K562 (cell line): ENCODE data around the gene TMEM208. TPM values are rescaled to one million over a fixed set of nuclear protein-coding genes. Genes with fewer than 3 reads are reported as not detected.
A peak's percentile ranks its signal among the peaks of the same experiment; 100 is the strongest.

Experiments used
- BDP1 ChIP-seq: IDR thresholded peaks from 3 replicates; pipeline ENCODE4 v1.6.1; 2011; ENCODE audit not compliant: insufficient read length, insufficient read depth
- BMI1 ChIP-seq: fragments of 150-350 bp; IDR thresholded peaks from 2 replicates; pipeline ENCODE4 v1.6.1; 2014; ENCODE audit warnings: low read length
- CHAMP1 ChIP-seq: fragments of 450-650 bp; IDR thresholded peaks from 2 replicates; pipeline ENCODE4 v1.6.1; 2016; ENCODE audit warnings: mild to moderate bottlenecking
- EP400 ChIP-seq: fragments of 450-650 bp; IDR thresholded peaks from 2 replicates; pipeline ENCODE4 v1.6.1; 2017; ENCODE audit warnings: antibody characterized with exemption, mild to moderate bottlenecking, moderate library complexity
- KLF6 ChIP-seq: fragments of 250-450 bp; sonication (Bioruptor Pico); IDR thresholded peaks from 2 replicates; pipeline ENCODE4 v1.4.0; 2020; ENCODE audit warnings: mild to moderate bottlenecking, moderate library complexity, borderline replicate concordance
- MAFG ChIP-seq: fragments of 450-650 bp; conservative IDR thresholded peaks from 2 replicates; pipeline ENCODE4 v1.6.1; 2016; ENCODE audit warnings: missing genetic modification characterization, missing compliant biosample characterization
- NFATC3 ChIP-seq: fragments of 450-650 bp; IDR thresholded peaks from 2 replicates; pipeline ENCODE4 v1.6.1; 2017; ENCODE audit warnings: mild to moderate bottlenecking
- RBM17 ChIP-seq: fragments of 200-400 bp; formaldehyde crosslinking; IDR thresholded peaks from 2 replicates; pipeline ENCODE4 v1.6.1; 2017; ENCODE audit warnings: low read depth, mild to moderate bottlenecking, low read length, borderline replicate concordance
- RBM25 ChIP-seq: fragments of 200-400 bp; formaldehyde crosslinking; IDR thresholded peaks from 2 replicates; pipeline ENCODE4 v1.6.1; 2018; ENCODE audit warnings: low read length, low read depth, moderate library complexity; ENCODE audit not compliant: severe bottlenecking
- SMARCC2 ChIP-seq: fragments of 450-650 bp; IDR thresholded peaks from 2 replicates; pipeline ENCODE4 v1.6.1; 2017; ENCODE audit warnings: antibody characterized with exemption, moderate library complexity, mild to moderate bottlenecking, low read depth
- STAG1 ChIP-seq: sonication (generic); formaldehyde crosslinking; IDR thresholded peaks from 2 replicates; pipeline ENCODE4 v1.5.0; 2020; ENCODE audit warnings: missing genetic modification reagents, borderline replicate concordance
- U2AF1 ChIP-seq: fragments of 200-400 bp; formaldehyde crosslinking; optimal IDR thresholded peaks from 2 replicates; pipeline ENCODE3; 2017; ENCODE audit warnings: mild to moderate bottlenecking, low read depth, low read length, moderate library complexity
- ZNF41 ChIP-seq: fragments of 250-450 bp; sonication (Bioruptor Pico); conservative IDR thresholded peaks from 2 replicates; pipeline ENCODE4 v1.4.0; 2020; ENCODE audit warnings: mild to moderate bottlenecking
- ZNF445 ChIP-seq: fragments of 250-450 bp; sonication (Bioruptor Pico); IDR thresholded peaks from 2 replicates; pipeline ENCODE4 v1.4.0; 2020; ENCODE audit warnings: low read depth, mild to moderate bottlenecking, moderate library complexity
- ZNF561 ChIP-seq: fragments of 450-650 bp; formaldehyde crosslinking; conservative IDR thresholded peaks from 2 replicates; pipeline ENCODE4 v1.4.0; 2020; ENCODE audit warnings: mild to moderate bottlenecking, moderate library complexity
- ZNF644 ChIP-seq: fragments of 200-800 bp; sonication (Bioruptor generic); IDR thresholded peaks from 2 replicates; pipeline ENCODE4 v1.6.1; 2016; ENCODE audit warnings: low read depth, missing genetic modification characterization, missing compliant biosample characterization
- ZNF76 ChIP-seq: fragments of 250-450 bp; sonication (Bioruptor Pico); IDR thresholded peaks from 2 replicates; pipeline ENCODE4 v1.4.0; 2020; ENCODE audit warnings: mild to moderate bottlenecking, moderate library complexity, borderline replicate concordance
- polyA plus RNA-seq, 8 experiments: library from polyadenylated mRNA; depleted of rRNA in 4 of 8; stranded (reverse) in 5 of 8; unstranded in 3 of 8; fragments of >200 nt; fragmentation: Nextera tagmentation in 2 of 8; fragmentation: Illumina TruSeq in 1 of 8; extraction: Ambion mirVana in 2 of 8; extraction: Trizol in 1 of 8; gene quantifications; 2 replicates each; pipeline versions ENCODE4 v1.2.1 to v1.2.3, GENCODE V29; 2011 to 2014; ENCODE audit warnings: inconsistent platforms in 1 of 8, missing spikeins in 1 of 8
- total RNA-seq, 7 experiments: library from RNA; depleted of rRNA in 6 of 7; stranded (reverse); fragments of >200 nt in 6 of 7; fragmentation: Illumina TruSeq in 2 of 7; extraction: Trizol in 2 of 7; gene quantifications; 2 replicates each; pipeline versions ENCODE4 v1.2.1 to v1.2.3, GENCODE V29; 2011 to 2021; ENCODE audit warnings: low replicate concordance in 1 of 7
- TF ChIP-seq, protein P1 (sequence below): fragments of 450-650 bp; IDR thresholded peaks from 2 replicates; pipeline ENCODE4 v1.6.1; 2017; ENCODE audit warnings: mild to moderate bottlenecking, moderate library complexity
- TF ChIP-seq, protein P2 (sequence below): sonication (generic); formaldehyde crosslinking; IDR thresholded peaks from 2 replicates; pipeline ENCODE4 v1.8.1; 2023; ENCODE audit warnings: mild to moderate bottlenecking, missing genetic modification reagents, moderate library complexity
- TF ChIP-seq, protein P3 (sequence below), 2 experiments: fragments of 450-650 bp; IDR thresholded peaks; 2 replicates each; pipeline ENCODE4 v1.6.1; 2018; ENCODE audit warnings: mild to moderate bottlenecking in 2 of 2, low read depth in 1 of 2; ENCODE audit not compliant: partially characterized antibody in 2 of 2

Gene TMEM208
- total and polyA plus RNA-seq, 9 of the 15 experiments (the other 6 are each of a cell fraction or from before 2014, with no cell fraction given) = 31.8 to 239 (median 54.3) TPM

DNA sequence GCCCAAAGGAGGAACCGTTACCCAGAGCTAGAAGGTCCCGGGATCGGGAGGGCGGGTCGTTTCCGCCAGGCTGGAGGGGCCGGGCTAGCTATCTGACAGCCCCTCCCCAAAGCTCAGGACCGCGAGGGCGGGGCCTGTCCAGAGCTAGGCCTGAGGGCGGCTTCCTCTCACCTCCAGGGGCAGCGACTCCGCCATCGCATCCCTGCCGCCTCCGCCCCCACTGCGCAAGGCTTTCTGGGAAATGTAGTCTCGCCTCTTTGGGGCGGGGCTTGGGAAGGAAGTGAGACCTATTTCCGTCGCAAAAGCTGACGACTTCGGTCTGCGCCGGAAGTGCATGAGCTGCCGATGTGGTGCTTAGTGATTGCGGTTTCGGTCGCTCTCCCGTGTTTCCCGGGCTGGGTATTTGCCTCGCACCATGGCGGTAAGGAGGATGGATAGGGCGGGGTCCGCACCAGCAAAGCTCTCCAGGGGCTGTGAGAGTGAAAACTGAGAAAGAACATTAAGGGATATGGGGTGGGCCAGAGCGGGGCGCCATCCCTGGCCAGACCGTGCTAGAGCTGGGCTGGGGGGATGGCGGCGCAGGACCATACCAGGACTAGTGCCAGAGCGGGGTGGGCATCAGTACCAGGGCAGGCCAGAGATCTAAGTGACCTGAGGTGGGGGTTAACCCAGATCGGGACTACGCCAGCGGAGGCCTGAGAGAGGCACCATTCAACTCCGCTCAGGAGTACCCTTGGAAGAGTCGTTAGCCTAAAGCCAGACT, at the start of gene TMEM208 (continued):
- TF ChIP-seq BMI1 (no peak), MAFG (tag) (no peak), RBM25 (no peak), RBM17 (no peak), ZNF561 (CRISPR knock-in tag) (no peak), U2AF1 (no peak), ZNF76 (CRISPR knock-in tag) (no peak), BDP1 (no peak), CHAMP1 (no peak), ZNF644 (no peak), EP400 (peak; percentile 97), ZNF445 (CRISPR knock-in tag) (no peak), KLF6 (CRISPR knock-in tag) (no peak), STAG1 (CRISPR knock-in tag) (no peak), SMARCC2 (no peak), NFATC3 (no peak), ZNF41 (CRISPR knock-in tag) (no peak)
- TF ChIP-seq, protein P1, sequence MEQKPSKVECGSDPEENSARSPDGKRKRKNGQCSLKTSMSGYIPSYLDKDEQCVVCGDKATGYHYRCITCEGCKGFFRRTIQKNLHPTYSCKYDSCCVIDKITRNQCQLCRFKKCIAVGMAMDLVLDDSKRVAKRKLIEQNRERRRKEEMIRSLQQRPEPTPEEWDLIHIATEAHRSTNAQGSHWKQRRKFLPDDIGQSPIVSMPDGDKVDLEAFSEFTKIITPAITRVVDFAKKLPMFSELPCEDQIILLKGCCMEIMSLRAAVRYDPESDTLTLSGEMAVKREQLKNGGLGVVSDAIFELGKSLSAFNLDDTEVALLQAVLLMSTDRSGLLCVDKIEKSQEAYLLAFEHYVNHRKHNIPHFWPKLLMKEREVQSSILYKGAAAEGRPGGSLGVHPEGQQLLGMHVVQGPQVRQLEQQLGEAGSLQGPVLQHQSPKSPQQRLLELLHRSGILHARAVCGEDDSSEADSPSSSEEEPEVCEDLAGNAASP = no peak
- TF ChIP-seq, protein P2, sequence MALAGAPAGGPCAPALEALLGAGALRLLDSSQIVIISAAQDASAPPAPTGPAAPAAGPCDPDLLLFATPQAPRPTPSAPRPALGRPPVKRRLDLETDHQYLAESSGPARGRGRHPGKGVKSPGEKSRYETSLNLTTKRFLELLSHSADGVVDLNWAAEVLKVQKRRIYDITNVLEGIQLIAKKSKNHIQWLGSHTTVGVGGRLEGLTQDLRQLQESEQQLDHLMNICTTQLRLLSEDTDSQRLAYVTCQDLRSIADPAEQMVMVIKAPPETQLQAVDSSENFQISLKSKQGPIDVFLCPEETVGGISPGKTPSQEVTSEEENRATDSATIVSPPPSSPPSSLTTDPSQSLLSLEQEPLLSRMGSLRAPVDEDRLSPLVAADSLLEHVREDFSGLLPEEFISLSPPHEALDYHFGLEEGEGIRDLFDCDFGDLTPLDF (CRISPR knock-in tag) = no peak
- TF ChIP-seq, protein P3, sequence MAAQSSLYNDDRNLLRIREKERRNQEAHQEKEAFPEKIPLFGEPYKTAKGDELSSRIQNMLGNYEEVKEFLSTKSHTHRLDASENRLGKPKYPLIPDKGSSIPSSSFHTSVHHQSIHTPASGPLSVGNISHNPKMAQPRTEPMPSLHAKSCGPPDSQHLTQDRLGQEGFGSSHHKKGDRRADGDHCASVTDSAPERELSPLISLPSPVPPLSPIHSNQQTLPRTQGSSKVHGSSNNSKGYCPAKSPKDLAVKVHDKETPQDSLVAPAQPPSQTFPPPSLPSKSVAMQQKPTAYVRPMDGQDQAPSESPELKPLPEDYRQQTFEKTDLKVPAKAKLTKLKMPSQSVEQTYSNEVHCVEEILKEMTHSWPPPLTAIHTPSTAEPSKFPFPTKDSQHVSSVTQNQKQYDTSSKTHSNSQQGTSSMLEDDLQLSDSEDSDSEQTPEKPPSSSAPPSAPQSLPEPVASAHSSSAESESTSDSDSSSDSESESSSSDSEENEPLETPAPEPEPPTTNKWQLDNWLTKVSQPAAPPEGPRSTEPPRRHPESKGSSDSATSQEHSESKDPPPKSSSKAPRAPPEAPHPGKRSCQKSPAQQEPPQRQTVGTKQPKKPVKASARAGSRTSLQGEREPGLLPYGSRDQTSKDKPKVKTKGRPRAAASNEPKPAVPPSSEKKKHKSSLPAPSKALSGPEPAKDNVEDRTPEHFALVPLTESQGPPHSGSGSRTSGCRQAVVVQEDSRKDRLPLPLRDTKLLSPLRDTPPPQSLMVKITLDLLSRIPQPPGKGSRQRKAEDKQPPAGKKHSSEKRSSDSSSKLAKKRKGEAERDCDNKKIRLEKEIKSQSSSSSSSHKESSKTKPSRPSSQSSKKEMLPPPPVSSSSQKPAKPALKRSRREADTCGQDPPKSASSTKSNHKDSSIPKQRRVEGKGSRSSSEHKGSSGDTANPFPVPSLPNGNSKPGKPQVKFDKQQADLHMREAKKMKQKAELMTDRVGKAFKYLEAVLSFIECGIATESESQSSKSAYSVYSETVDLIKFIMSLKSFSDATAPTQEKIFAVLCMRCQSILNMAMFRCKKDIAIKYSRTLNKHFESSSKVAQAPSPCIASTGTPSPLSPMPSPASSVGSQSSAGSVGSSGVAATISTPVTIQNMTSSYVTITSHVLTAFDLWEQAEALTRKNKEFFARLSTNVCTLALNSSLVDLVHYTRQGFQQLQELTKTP (IDR thresholded peaks at IDR 0.05; ENCODE audit: low read depth in 1 of 2, partially characterized antibody in 2 of 2) = peak; percentile 87 to 88
